GM13976 (cell line): ENCODE data around the gene ADSS1.
"Not testable (repeated sequence)": the region's sequence is repeated elsewhere in the genome, so short reads cannot be mapped to it uniquely, and the experiment has no call there.

Experiments used
- DNase-seq: peaks from one replicate; pipeline ENCODE4 v3.0.0; 2012; ENCODE audit warnings: low spot score
- in situ Hi-C: fragments of 300-500 bp; cut with MboI; formaldehyde crosslinking; loops from one replicate; pipeline ENCODE4 v1.12.0; 2022; ENCODE audit warnings: low sequenced_read_pairs, mixed read lengths, inconsistent platforms; ENCODE audit not compliant: unreplicated experiment
- TF ChIP-seq, protein P1 (sequence below): IDR thresholded peaks from 2 replicates; pipeline ENCODE4 v1.5.1; 2012; ENCODE audit warnings: borderline replicate concordance, mild to moderate bottlenecking; ENCODE audit not compliant: insufficient read depth; ENCODE audit errors: extremely low read depth, missing control alignments, control extremely low read depth

Gene ADSS1

GRCh38 chr14:104747876-104748275, 23.8 kb downstream of the ADSS1 start:
- TF ChIP-seq, protein P1, sequence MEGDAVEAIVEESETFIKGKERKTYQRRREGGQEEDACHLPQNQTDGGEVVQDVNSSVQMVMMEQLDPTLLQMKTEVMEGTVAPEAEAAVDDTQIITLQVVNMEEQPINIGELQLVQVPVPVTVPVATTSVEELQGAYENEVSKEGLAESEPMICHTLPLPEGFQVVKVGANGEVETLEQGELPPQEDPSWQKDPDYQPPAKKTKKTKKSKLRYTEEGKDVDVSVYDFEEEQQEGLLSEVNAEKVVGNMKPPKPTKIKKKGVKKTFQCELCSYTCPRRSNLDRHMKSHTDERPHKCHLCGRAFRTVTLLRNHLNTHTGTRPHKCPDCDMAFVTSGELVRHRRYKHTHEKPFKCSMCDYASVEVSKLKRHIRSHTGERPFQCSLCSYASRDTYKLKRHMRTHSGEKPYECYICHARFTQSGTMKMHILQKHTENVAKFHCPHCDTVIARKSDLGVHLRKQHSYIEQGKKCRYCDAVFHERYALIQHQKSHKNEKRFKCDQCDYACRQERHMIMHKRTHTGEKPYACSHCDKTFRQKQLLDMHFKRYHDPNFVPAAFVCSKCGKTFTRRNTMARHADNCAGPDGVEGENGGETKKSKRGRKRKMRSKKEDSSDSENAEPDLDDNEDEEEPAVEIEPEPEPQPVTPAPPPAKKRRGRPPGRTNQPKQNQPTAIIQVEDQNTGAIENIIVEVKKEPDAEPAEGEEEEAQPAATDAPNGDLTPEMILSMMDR, result no peak
- no peak for DNase-seq
- in situ Hi-C loops, result no loop called here

- TF ChIP-seq, protein P1, result no peak
- DNase-seq, result no peak
- in situ Hi-C loops, result no loop called here
Observed at GRCh38 chr14:104749111-104749649, 25.2 kb downstream of the ADSS1 start.

DNA sequence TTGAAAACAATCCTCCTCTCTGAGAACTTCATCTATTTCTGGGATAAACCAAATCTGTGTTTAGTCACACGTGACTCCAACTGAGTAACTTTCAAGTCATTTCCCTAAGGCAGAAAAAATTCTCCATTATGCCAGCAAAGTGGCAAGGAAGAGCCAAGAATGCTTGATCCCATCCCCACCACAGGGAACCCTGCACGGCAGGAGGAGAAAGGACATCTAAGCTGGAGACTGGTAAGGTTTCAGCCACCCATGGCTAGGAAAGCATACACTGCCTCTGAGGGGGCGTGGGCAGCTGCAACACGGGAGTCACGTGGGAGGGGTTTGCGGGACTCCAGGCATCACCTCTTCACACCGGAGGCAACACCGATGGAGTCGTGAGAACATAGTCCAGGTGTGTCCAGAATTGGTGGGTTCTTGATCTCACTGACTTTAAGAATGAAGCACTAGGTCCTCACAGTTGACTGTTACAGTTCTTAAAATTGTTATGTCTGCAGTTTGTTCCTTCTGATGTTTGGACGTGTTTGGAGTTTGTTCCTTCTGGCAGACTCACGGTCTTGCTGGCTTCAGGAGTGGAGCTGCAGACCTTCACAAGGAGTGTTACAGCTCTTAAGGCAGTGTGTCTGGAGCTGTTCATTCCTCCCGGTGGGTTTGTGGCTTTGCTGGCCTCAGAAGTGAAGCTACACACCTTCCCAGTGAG, 26.2 kb downstream of the ADSS1 start:
- no peak for DNase-seq
- TF ChIP-seq, protein P1, result no peak
- in situ Hi-C loops, result no loop called here

- in situ Hi-C loops, DNase-seq: not testable (repeated sequence)
Observed at GRCh38 chr14:104750753-104751057, 26.7 kb downstream of the ADSS1 start.

DNA sequence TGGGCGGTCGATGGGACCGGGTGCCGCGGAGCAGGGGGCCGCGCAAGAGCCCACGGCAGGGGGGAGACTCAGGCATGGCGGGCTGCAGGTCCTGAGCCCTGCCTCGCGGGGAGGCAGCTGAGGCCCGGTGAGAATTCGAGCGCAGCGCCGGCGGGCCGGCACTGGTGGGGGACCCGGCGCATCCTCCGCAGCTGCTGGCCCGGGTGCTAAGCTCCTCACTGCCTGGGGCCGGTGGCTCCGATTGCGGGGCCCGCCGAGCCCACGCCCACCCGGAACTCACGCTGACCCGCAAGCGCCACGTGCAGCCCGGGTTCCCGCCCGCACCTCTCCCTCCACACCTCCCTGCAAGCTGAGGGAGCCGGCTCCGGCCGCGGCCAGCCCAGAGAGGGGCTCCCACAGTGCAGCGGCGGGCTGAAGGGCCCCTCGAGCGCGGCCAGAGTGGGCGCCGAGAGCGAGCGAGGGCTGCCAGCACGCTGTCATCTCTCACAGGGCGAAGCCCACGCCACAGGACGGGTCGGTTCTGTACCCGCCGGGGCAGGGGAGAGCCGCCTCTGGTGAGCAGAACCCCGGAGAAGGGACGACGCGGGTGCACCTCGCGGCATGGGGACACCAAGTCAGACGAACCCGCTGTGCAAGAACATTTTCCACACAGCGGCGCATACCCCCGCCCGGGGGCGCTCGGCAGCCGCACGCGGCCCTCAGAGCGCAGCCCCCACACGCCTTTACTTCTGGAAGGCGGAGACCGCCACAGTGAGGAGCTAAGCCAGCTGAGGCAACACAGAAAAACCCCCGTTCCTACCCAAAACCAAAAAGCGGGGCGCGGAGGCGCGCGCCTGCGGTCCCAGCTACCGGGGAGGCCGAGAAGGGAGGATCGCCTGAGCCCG, 27.8 kb downstream of the ADSS1 start:
- no peak for DNase-seq
- TF ChIP-seq, protein P1, result no peak
- in situ Hi-C loops, result no loop called here

DNA sequence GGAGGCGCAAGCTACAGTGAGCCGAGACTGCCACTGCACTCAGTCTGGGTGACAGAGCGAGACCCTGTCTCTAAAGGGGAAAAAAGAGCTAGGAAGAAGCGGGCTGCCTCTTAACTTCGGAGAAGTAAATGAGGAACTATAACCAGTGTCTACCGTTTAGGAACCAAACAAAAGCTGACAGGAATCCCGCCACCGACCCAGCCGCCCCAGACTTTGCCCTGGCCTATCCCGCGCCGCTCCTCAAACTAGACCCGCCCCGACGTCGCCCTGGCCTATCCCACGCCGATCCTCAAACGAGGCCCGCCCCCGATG, 28.4 kb downstream of the ADSS1 start:
- DNase-seq, result no peak
- in situ Hi-C loops, result no loop called here
- TF ChIP-seq, protein P1, result no peak
